Liver (tissue), 9 donors: ENCODE measurements around the gene CDK1. TPM values are rescaled to one million over a fixed set of nuclear protein-coding genes. Genes with fewer than 3 reads are reported as not detected.

Experiments used
- DNase-seq: peaks from one replicate; pipeline ENCODE4 v3.0.0-alpha.2; 2017; ENCODE audit warnings: low spot score
- H3K27ac ChIP-seq, 2 donors: one replicate each; pipeline ENCODE4 v1.7.0; 2013; ENCODE audit warnings: inconsistent platforms in 2 of 2, low read length in 2 of 2, control low read depth in 1 of 2, low read depth in 1 of 2, mild to moderate bottlenecking in 1 of 2
- H3K27me3 ChIP-seq, 4 donors: one replicate each; pipeline versions ENCODE4 v1.6.1 to v1.7.0; 2013; ENCODE audit warnings: low read length in 3 of 4, inconsistent platforms in 1 of 4, mild to moderate bottlenecking in 1 of 4, moderate library complexity in 1 of 4; ENCODE audit not compliant: control insufficient read depth in 4 of 4, insufficient read depth in 4 of 4
- H3K36me3 ChIP-seq, 4 donors: one replicate each; pipeline versions ENCODE4 v1.6.1 to v1.7.0; 2013; ENCODE audit warnings: low read length in 3 of 4, mild to moderate bottlenecking in 3 of 4, low read depth in 1 of 4, moderate library complexity in 1 of 4; ENCODE audit not compliant: control insufficient read depth in 4 of 4, insufficient read depth in 3 of 4
- H3K4me1 ChIP-seq, 4 donors: one replicate each; pipeline versions ENCODE4 v1.6.1 to v1.7.0; 2013; ENCODE audit warnings: low read length in 3 of 4, mild to moderate bottlenecking in 3 of 4, moderate library complexity in 1 of 4; ENCODE audit not compliant: control insufficient read depth in 4 of 4, insufficient read depth in 4 of 4
- H3K4me3 ChIP-seq, 3 donors: one replicate each; pipeline versions ENCODE4 v1.6.1 to v1.7.0; 2013; ENCODE audit warnings: low read length in 3 of 3, control low read depth in 1 of 3, low read depth in 1 of 3, mild to moderate bottlenecking in 1 of 3
- H3K9ac ChIP-seq, 2 donors: one replicate each; pipeline ENCODE4 v1.7.0; 2013; ENCODE audit warnings: low read length in 2 of 2, mild to moderate bottlenecking in 2 of 2, moderate library complexity in 2 of 2, control low read depth in 1 of 2, low read depth in 1 of 2
- H3K9me3 ChIP-seq, 4 donors: one replicate each; pipeline versions ENCODE4 v1.6.1 to v1.7.0; 2013; ENCODE audit warnings: low read length in 3 of 4; ENCODE audit not compliant: control insufficient read depth in 4 of 4
- ATF3 ChIP-seq: IDR thresholded peaks from 2 replicates; pipeline ENCODE4 v1.6.1; 2016; ENCODE audit warnings: antibody characterized with exemption
- CTCF ChIP-seq: fragments of 150-350 bp; IDR thresholded peaks from 2 replicates; pipeline ENCODE4 v1.5.1; 2017; ENCODE audit warnings: improper control_type of control experiment, low read depth, low read length; ENCODE audit not compliant: missing input control
- EGR1 ChIP-seq, 2 donors: IDR thresholded peaks; 2 replicates each; pipeline ENCODE4 v1.6.1; 2016 to 2018; ENCODE audit warnings: antibody characterized with exemption in 2 of 2, low read depth in 2 of 2
- FOXA2 ChIP-seq: IDR thresholded peaks from 2 replicates; pipeline ENCODE4 v1.6.1; 2016; ENCODE audit warnings: antibody characterized with exemption
- GABPA ChIP-seq, 2 donors: IDR thresholded peaks in 1 of 2; conservative IDR thresholded peaks in 1 of 2; 2 replicates each; pipeline ENCODE4 v1.6.1; 2016; ENCODE audit warnings: antibody characterized with exemption in 2 of 2, mild to moderate bottlenecking in 1 of 2, moderate library complexity in 1 of 2
- HNF4A ChIP-seq, 2 donors: conservative IDR thresholded peaks; 2 replicates each; pipeline ENCODE4 v1.6.1; 2016; ENCODE audit warnings: antibody characterized with exemption in 2 of 2, mild to moderate bottlenecking in 2 of 2
- JUND ChIP-seq, 2 donors: IDR thresholded peaks; 2 replicates each; pipeline ENCODE4 v1.6.1; 2016; ENCODE audit warnings: antibody characterized with exemption in 2 of 2
- MAX ChIP-seq: IDR thresholded peaks from 2 replicates; pipeline ENCODE4 v1.6.1; 2016; ENCODE audit warnings: antibody characterized with exemption
- NR2F2 ChIP-seq: IDR thresholded peaks from 2 replicates; pipeline ENCODE4 v1.6.1; 2016; ENCODE audit warnings: antibody characterized with exemption
- RAD21 ChIP-seq, 2 donors: IDR thresholded peaks; 2 replicates each; pipeline ENCODE4 v1.6.1; 2016; ENCODE audit warnings: antibody characterized with exemption in 2 of 2, mild to moderate bottlenecking in 2 of 2
- REST ChIP-seq: IDR thresholded peaks from 2 replicates; pipeline ENCODE4 v1.6.1; 2016; ENCODE audit warnings: antibody characterized with exemption, mild to moderate bottlenecking
- RXRA ChIP-seq, 2 donors: IDR thresholded peaks; 2 replicates each; pipeline ENCODE4 v1.6.1; 2017 to 2018; ENCODE audit warnings: antibody characterized with exemption in 2 of 2, mild to moderate bottlenecking in 1 of 2
- SP1 ChIP-seq: IDR thresholded peaks from 2 replicates; pipeline ENCODE4 v1.6.1; 2018; ENCODE audit warnings: antibody characterized with exemption, mild to moderate bottlenecking
- TAF1 ChIP-seq: conservative IDR thresholded peaks from 2 replicates; pipeline ENCODE4 v1.6.1; 2016; ENCODE audit warnings: antibody characterized with exemption, mild to moderate bottlenecking
- YY1 ChIP-seq: IDR thresholded peaks from 2 replicates; pipeline ENCODE4 v1.6.1; 2016; ENCODE audit warnings: antibody characterized with exemption, mild to moderate bottlenecking
- ZBTB33 ChIP-seq: IDR thresholded peaks from 2 replicates; pipeline ENCODE4 v1.6.1; 2016; ENCODE audit warnings: antibody characterized with exemption
- WGBS: extraction: QIAGEN DNeasy Blood & Tissue Kit; methylation state at CpG from one replicate; pipeline ENCODE4 v1.1.7; 2013; 5-methylcytosine and 5-hydroxymethylcytosine counted together
- polyA plus RNA-seq, 2 donors: library from polyadenylated mRNA; stranded (reverse) in 1 of 2; unstranded in 1 of 2; fragments of 200-250 nt in 1 of 2; fragments of >200 nt in 1 of 2; fragmentation: Nextera tagmentation in 1 of 2; extraction: Ambion mirVana in 1 of 2; gene quantifications; one replicate each; pipeline versions ENCODE4 v1.2.1 to v1.2.3, GENCODE V29; 2013 to 2015
- total RNA-seq, 2 donors: library from RNA; depleted of rRNA; stranded (reverse); fragments of >200 nt; gene quantifications; one replicate each; pipeline ENCODE4 v1.2.3, GENCODE V29; 2014
- donor health status: healthy.
- donor health status: healthy.
- donor health status: healthy.
- donor health status: healthy.
- donor health status: healthy.

Gene CDK1
- total and polyA plus RNA-seq, 4 donors = 0.08 to 73.5 (median 2.6) TPM

- TF ChIP-seq RXRA (IDR thresholded peaks at IDR 0.05) = no peak
- no peak for TF ChIP-seq JUND (IDR thresholded peaks at IDR 0.05)
- no peak for TF ChIP-seq GABPA (IDR thresholded peaks at IDR 0.05 in 1 of 2, conservative IDR thresholded peaks at IDR 0.05 in 1 of 2)
- no peak for TF ChIP-seq CTCF
- no peak for TF ChIP-seq REST
- no peak for TF ChIP-seq ATF3
- no peak for TF ChIP-seq ZBTB33
- TF ChIP-seq FOXA2 = no peak
- TF ChIP-seq RAD21 (IDR thresholded peaks at IDR 0.05) = no peak
- TF ChIP-seq YY1 = no peak
- no peak for TF ChIP-seq MAX
- TF ChIP-seq TAF1 = no peak
- TF ChIP-seq EGR1 (IDR thresholded peaks at IDR 0.05; ENCODE audit: low read depth in 2 of 2) = no peak
- TF ChIP-seq HNF4A (conservative IDR thresholded peaks at IDR 0.05) = no peak
- TF ChIP-seq NR2F2 = no peak
- no peak for TF ChIP-seq SP1
- 40% methylated on average over 4 of the region's 4 CpGs for WGBS
- no peaks in the 10 kb centered on the region for H3K9me3 ChIP-seq
- DNase-seq = no peak
- no peaks in the 10 kb centered on the region for H3K4me1 ChIP-seq
- no peaks in the 10 kb centered on the region for H3K27me3 ChIP-seq
- no peak overlapping the region for H3K27ac ChIP-seq
- no peaks in the 10 kb centered on the region for H3K36me3 ChIP-seq
- no peak overlapping the region for H3K9ac ChIP-seq
- H3K4me3 ChIP-seq = no peak overlapping the region
These were observed 44.5 kb downstream of the CDK1 start for GRCh38 chr10:60822809-60823208.

- no peak overlapping the region for H3K9ac ChIP-seq
- no peaks in the 10 kb centered on the region for H3K9me3 ChIP-seq
- H3K4me1 ChIP-seq = no peaks in the 10 kb centered on the region
- H3K27me3 ChIP-seq = no peaks in the 10 kb centered on the region
- no peak for TF ChIP-seq EGR1 (IDR thresholded peaks at IDR 0.05; ENCODE audit: low read depth in 2 of 2)
- no peak for TF ChIP-seq RAD21 (IDR thresholded peaks at IDR 0.05)
- H3K4me3 ChIP-seq = no peak overlapping the region
- no peak for DNase-seq
- WGBS = 92% methylated on average over 1 of the region's 1 CpG
- no peak overlapping the region for H3K27ac ChIP-seq
- no peaks in the 10 kb centered on the region for H3K36me3 ChIP-seq
These were observed 45.0 kb downstream of the CDK1 start for GRCh38 chr10:60823324-60823723.
